Activated naive CD4-positive, alpha-beta T cell treated with anti-CD3 and anti-CD28 coated beads, Interleukin-2, amount 50 U/mL, for 72 hours (primary cell): Measurements from ENCODE around the gene NEUROG1. TPM values are rescaled to one million over a fixed set of nuclear protein-coding genes. Genes with fewer than 3 reads are reported as not detected.

Experiments
- ATAC-seq, 2 donors: fragments of 150-1000 bp; cut with Tn5 transposase; 2 replicates each; pipeline ENCODE4 v1.10.0; 2021; ENCODE audit warnings: mild to moderate bottlenecking in 2 of 2, moderate library complexity in 2 of 2
- DNase-seq, 2 donors: peaks; one replicate each; pipeline ENCODE4 v3.0.0; 2021 to 2022; ENCODE audit warnings: low spot score in 2 of 2
- H3K27ac Mint-ChIP-seq, 2 donors: one replicate each; pipeline ENCODE4 v1.8.0; 2022; ENCODE audit warnings: mild to moderate bottlenecking in 2 of 2, mixed read lengths in 2 of 2
- H3K36me3 Mint-ChIP-seq, 2 donors: one replicate each; pipeline ENCODE4 v1.8.0; 2022; ENCODE audit warnings: mixed read lengths in 2 of 2
- H3K9me3 Mint-ChIP-seq, 2 donors: one replicate each; pipeline ENCODE4 v1.8.0; 2022; ENCODE audit warnings: mixed read lengths in 2 of 2
- total RNA-seq, 2 donors: library from RNA; stranded (reverse); gene quantifications; one replicate each; pipeline ENCODE4 v1.2.3, GENCODE V29; 2022

Gene NEUROG1
- total RNA-seq, 2 donors from 2014 or later = not detected

DNA sequence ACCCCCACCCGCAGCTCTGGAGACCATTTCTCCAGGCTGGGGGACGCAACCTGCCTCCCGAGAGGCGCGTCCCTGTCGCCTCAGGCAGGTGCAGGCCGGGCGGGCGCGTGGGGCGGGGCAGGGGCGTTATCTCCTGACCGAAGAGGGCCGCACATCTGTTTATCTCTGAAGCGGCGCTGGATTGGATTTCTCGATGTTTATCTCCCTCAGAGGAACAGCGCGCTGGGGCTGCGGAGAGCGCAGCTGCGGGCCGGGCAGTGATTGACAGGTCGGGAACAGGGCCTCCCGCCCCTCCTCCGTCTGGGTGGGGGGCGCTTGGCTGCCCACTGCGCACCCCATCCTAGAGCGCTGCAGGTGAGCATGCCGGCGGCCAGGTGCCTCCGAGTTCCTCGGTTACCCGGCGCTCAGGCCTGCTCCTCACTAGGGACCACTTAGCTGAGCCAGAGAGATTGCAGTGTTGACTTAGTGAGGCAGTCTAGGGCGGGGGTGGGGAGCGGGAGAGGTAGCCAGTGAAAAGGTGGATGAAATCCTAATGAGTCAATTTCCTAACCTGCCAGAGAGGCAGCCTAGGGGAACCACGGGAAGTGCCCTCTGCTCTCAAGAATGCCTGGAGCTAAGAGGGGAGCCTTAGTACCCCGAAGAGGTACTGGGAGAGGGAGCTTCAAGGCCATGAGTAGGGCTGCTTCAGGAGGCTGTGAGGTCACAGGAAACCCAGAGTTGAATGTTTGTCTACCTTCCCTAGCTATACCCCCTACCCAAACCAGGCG lies 44.0 kb downstream of the NEUROG1 start:
- ATAC-seq (no peak), DNase-seq (no peak)
- Mint-ChIP-seq H3K27ac (no peak overlapping the region), H3K9me3 (no peaks in the 10 kb centered on the region), H3K36me3 (peaks cover 0 to 6% of the 10 kb centered on the region in 2 donors)

DNA sequence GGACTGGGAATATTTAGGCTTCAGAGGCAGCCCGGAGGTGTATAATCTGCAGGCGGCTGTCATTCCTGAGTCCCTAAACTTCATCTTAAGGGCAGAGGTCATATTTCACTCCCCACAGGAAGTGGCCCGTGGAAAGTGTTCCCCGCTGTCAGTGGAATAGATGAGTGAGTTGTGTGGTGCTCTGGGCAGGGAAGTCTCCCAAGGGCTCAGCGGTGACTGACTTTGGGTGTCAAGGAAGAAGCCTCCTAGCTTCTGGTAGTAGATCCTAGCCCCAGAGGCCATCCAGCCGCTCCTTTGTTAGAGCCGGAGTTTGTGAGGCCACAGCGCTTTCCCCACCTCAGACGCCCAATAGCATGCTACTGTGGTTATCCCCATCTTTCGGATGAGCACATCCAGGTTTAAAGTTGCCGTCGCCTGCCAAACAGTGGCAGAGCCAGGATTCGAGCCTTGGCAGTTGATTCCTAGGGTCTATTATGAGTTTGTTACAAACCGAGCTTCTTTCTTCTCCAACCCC lies 44.7 kb downstream of the NEUROG1 start:
- no peak for DNase-seq
- no peak for ATAC-seq
- Mint-ChIP-seq H3K27ac (no peak overlapping the region), H3K36me3 (peaks cover 0 to 6% of the 10 kb centered on the region in 2 donors), H3K9me3 (no peaks in the 10 kb centered on the region)

DNA sequence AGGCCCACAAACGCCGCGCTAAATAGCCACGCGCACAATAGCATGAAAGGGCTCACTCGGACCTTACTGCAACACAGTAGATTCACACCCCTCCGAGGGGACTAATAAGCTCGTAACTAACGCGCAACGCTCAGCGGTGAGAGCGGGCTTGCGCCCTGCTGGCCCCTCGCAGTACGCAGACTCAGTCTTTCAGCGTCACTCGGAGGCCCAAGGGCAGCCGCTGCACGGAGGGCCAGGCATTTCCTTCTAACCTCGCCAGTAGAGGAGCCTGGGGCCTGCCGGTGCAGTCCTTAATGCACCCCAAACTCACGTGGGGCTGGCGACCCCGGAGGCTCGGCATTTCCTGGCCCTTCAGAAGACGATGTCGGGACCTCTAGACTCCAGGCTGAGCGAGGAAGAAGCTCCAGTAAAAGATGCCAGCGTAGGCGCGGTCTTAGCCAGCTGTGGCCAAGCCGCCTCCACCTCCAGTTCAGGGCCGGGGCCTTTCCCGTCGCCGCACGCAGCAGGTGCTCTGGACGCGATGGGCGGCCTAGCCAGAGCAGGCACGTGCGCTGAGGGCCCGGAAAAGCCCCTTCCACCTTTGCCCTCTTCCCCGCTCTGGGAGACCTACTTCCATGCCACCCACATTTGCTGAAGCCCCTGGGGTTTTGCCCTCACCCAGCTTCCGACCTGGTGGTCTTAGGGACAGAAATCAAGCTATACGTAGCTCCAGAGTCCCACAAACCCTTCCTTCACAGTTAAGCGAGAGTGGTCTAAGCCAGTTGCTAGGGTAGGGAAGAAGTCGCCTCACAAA lies 45.3 kb downstream of the NEUROG1 start:
- DNase-seq = no peak
- H3K9me3 Mint-ChIP-seq = no peaks in the 10 kb centered on the region
- ATAC-seq = peak in 1 of 2 donors; percentile 23
- H3K27ac Mint-ChIP-seq = no peak overlapping the region
- H3K36me3 Mint-ChIP-seq = peaks cover 0 to 6% of the 10 kb centered on the region in 2 donors

- DNase-seq (no peak), ATAC-seq (no peak)
- Mint-ChIP-seq H3K36me3 (peaks cover 0 to 6% of the 10 kb centered on the region in 2 donors), H3K9me3 (no peaks in the 10 kb centered on the region), H3K27ac (no peak overlapping the region)
Measured at GRCh38 chr5:135489466-135490244, 46.1 kb downstream of the NEUROG1 start.

- Mint-ChIP-seq H3K36me3 (peaks cover 0 to 6% of the 10 kb centered on the region in 2 donors), H3K9me3 (no peaks in the 10 kb centered on the region), H3K27ac (no peak overlapping the region)
- DNase-seq = no peak
- no peak for ATAC-seq
Measured at GRCh38 chr5:135488727-135489465, 46.9 kb downstream of the NEUROG1 start.

GRCh38 chr5:135487839-135488514 lies 47.8 kb downstream of the NEUROG1 start:
- ATAC-seq = no peak
- Mint-ChIP-seq H3K36me3 (peaks cover 0 to 6% of the 10 kb centered on the region in 2 donors), H3K27ac (no peak overlapping the region), H3K9me3 (no peaks in the 10 kb centered on the region)
- no peak for DNase-seq

- ATAC-seq = no peak
- no peaks in the 10 kb centered on the region for H3K9me3 Mint-ChIP-seq
- no peak overlapping the region for H3K27ac Mint-ChIP-seq
- no peak for DNase-seq
- H3K36me3 Mint-ChIP-seq = peaks cover 0 to 6% of the 10 kb centered on the region in 2 donors
Measured at GRCh38 chr5:135487037-135487395, 48.7 kb downstream of the NEUROG1 start.

- no peak for ATAC-seq
- Mint-ChIP-seq H3K9me3 (no peaks in the 10 kb centered on the region), H3K36me3 (peaks cover 0 to 6% of the 10 kb centered on the region in 2 donors), H3K27ac (no peak overlapping the region)
- no peak for DNase-seq
Measured at GRCh38 chr5:135486131-135487036, 49.4 kb downstream of the NEUROG1 start.

DNA sequence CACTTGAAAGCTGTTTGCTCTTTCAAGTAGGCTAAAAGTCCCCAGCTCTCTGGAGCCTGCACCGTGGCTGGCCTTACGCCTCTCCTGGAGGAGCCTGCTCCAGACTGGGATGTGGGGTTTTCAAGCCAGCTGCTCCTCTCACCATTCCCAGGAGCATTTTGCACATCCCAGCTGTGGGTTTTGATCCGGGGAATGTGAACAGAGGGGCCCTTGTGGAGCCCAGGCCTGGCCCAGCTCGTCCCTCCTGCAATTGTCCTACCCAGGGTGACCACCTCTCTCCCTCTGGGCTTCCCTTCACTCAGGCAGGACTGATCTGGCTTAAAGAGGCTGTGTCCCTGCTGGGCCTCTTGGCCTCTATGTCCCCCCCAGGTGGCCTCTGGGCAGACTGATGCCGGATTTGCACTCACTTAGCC lies 51.1 kb downstream of the NEUROG1 start:
- Mint-ChIP-seq H3K36me3 (peaks cover 0 to 2% of the 10 kb centered on the region in 2 donors), H3K27ac (no peak overlapping the region), H3K9me3 (no peaks in the 10 kb centered on the region)
- no peak for ATAC-seq
- no peak for DNase-seq

Other genes with a start within 250 kb of the NEUROG1 start
- 100 to 1,000 TPM in 1 of 2 donors, 10 to 100 TPM in 1; 90.2 to 166 TPM for gene MACROH2A1, start 136.7 kb downstream of the NEUROG1 start, total RNA-seq
- not detected for gene DCANP1, start 88.6 kb downstream of the NEUROG1 start, total RNA-seq
- gene TIFAB, start 83.6 kb downstream of the NEUROG1 start, total RNA-seq = not detected
- gene CXCL14, start 43.0 kb upstream of the NEUROG1 start, total RNA-seq = not detected